ENCODE measurements around the gene MAN1A1. TPM values are rescaled to one million over a fixed set of nuclear protein-coding genes. Genes with fewer than 3 reads are reported as not detected.

The MAN1A1 gene
- total RNA-seq, 1 donor, result 33.4 TPM

DNA sequence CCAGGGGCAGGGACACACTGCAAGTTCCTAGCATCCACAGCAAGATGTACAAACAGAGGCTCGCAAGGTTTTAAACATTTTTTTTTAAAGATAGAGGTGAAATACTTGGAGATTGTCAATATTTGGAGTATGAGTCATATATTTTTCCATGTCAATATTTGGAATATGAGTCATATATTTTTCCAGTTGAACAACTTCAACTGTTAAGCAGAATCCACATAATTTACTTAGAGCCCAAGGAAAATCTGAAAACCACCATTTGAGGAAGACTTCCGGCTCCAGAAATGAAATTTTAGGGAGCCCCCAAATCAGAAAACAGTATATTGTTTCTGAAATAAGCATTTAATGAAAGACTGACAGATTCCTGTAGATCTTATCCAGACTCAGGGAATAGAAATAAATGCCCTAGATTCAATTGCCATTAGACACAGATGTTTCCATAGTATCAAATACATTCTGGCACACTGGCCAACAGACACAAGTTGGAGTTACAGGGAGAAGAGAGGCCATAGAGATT lies 219.5 kb downstream of the MAN1A1 start:
- Histone ChIP-seq H3K9me3 (ENCODE audit: low read depth, low read length) (no peaks in the 10 kb centered on the region), H3K27me3 (ENCODE audit: insufficient read depth, low read length) (no peaks in the 10 kb centered on the region), H3K4me1 (ENCODE audit: insufficient read depth, low read length) (peaks cover 3% of the 10 kb centered on the region), H3K4me3 (ENCODE audit: low read length) (no peak overlapping the region)

DNA sequence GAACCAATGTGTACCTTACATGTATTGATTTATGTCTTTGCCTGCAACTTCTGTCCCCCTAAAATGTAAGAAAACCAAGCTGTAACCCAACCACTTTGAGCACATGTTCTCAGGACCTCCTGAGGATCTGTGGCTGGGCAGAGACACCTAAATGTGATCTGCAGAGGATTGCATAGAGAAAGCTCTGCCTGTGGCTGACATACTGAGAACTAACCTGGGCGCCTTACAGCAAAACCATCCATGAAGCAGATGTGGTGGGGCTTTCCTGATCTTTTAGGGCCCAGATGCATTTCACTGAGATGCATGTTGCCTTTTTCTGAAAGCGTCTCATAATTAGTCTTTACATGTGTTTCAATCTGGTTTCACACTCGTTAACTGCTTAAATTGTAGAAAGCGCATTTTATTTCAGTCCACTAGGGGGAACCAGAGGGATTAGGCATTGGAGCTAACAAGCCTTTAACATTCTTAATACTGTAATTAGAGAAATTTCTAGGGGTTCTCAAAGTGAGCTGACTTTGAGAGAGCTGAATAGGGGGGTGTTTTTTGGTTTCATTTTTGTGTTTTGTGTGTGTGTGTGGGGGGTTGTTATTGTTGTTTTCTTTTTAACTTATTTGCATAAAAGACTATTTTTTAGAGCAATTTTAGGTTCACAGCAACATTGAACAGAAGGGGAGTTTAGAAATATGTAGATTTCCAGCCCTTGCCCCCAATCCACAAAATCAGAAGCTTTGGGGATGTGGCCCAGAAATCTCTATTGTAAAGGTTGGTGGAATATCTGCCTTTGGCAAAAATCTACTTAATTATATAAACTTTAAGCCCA lies 220.2 kb downstream of the MAN1A1 start:
- Histone ChIP-seq H3K9me3 (ENCODE audit: low read depth, low read length) (no peaks in the 10 kb centered on the region), H3K27me3 (ENCODE audit: insufficient read depth, low read length) (no peaks in the 10 kb centered on the region), H3K4me3 (ENCODE audit: low read length) (no peak overlapping the region), H3K4me1 (ENCODE audit: insufficient read depth, low read length) (peaks cover 3% of the 10 kb centered on the region)

DNA sequence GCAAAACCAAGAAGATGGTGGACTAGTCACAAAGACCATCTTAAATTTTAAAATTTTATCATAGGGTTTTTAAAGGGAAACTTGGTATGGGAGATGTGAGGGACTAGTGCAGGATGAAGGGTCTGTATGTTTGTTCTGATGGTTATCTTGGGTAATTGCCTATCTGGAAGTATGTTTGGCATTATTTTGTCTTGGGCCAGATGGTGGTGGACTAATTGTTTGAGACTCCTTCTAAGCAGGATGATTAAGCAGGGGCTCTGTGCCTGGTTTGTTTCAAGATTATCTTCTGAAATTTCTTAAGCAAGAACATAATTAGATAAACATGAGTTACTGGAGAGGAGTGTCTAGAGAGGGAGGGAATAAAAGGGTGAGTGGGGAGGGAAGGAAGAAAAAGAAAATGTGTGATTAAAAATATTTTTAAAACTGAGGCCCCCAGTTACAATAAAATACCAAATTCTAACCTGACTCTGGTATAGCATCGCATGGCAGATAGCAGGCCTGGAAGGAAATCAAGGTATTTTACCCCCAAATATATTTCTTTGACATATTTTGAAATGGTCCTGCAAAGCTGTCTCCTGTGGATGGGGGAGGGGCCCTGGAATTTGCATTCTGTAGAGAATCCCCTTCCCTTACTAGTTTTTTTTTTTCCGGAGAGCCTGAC lies 221.2 kb downstream of the MAN1A1 start:
- Histone ChIP-seq H3K4me1 (ENCODE audit: insufficient read depth, low read length) (peaks cover 3% of the 10 kb centered on the region), H3K27me3 (ENCODE audit: insufficient read depth, low read length) (no peaks in the 10 kb centered on the region), H3K4me3 (ENCODE audit: low read length) (no peak overlapping the region), H3K9me3 (ENCODE audit: low read depth, low read length) (no peaks in the 10 kb centered on the region)

DNA sequence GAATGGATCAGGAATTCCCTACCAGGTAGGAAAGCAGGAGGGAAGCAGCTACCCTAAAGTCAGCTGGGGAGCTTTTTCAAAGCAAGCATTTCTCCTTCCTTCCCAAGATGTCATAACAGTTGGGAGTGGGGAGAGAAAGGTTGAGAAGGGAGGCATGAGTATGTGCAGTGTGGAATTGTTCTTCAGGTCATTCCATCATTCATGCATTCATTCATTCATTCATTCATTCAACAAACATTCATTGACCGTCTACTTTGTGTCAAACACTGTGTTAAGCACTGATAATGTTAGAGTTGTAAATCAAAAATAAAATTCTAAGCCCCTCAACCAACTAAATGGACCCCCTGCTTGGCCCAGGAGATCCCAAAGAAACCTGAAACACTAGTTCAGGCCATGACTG lies 221.9 kb downstream of the MAN1A1 start:
- H3K4me3 ChIP-seq (ENCODE audit: low read length), result no peak overlapping the region
- peaks cover 3% of the 10 kb centered on the region for H3K4me1 ChIP-seq (ENCODE audit: insufficient read depth, low read length)
- no peaks in the 10 kb centered on the region for H3K27me3 ChIP-seq (ENCODE audit: insufficient read depth, low read length)
- no peaks in the 10 kb centered on the region for H3K9me3 ChIP-seq (ENCODE audit: low read depth, low read length)

Measured in mononuclear cell (primary cell).